ENCODE data around the gene SPIN3. TPM values are rescaled to one million over a fixed set of nuclear protein-coding genes. Genes with fewer than 3 reads are reported as not detected.
"Not testable (repeated sequence)": the region's sequence is repeated elsewhere in the genome, so short reads cannot be mapped to it uniquely, and the experiment has no call there.

Gene SPIN3
- total and polyA plus RNA-seq, 4 donors: 20.6 to 35.8 (median 31.4) TPM

GRCh38 chrX:56969559-56969958 is 25.8 kb downstream of the SPIN3 start:
- H3K27me3 ChIP-seq (ENCODE audit: control insufficient read depth, insufficient read depth, low read length): peaks cover 2% of the 10 kb centered on the region
- H3K4me1 ChIP-seq (ENCODE audit: control insufficient read depth, insufficient read depth, low read length): no peaks in the 10 kb centered on the region
- DNase-seq (ENCODE audit: low read depth in 4 of 6, low spot score in 6 of 6): no peak
- no peaks in the 10 kb centered on the region for H3K9me3 ChIP-seq (ENCODE audit: control insufficient read depth, insufficient read depth, low read length)
- no peak overlapping the region for H3K27ac ChIP-seq (ENCODE audit: low read depth, low read length)
- no peaks in the 10 kb centered on the region for H3K36me3 ChIP-seq (ENCODE audit: control insufficient read depth, insufficient read depth, low read length)
- H3K4me3 ChIP-seq (ENCODE audit: low read depth, low read length): no peak overlapping the region

GRCh38 chrX:56968980-56969379 is 26.4 kb downstream of the SPIN3 start:
- Histone ChIP-seq H3K36me3 (ENCODE audit: control insufficient read depth, insufficient read depth, low read length) (no peaks in the 10 kb centered on the region), H3K27ac (ENCODE audit: low read depth, low read length) (no peak overlapping the region), H3K4me3 (ENCODE audit: low read depth, low read length) (no peak overlapping the region), H3K4me1 (ENCODE audit: control insufficient read depth, insufficient read depth, low read length) (no peaks in the 10 kb centered on the region), H3K9me3 (ENCODE audit: control insufficient read depth, insufficient read depth, low read length) (no peaks in the 10 kb centered on the region), H3K27me3 (ENCODE audit: control insufficient read depth, insufficient read depth, low read length) (peaks cover under 1% of the 10 kb centered on the region)
- WGBS (ENCODE audit: insufficient coverage): no CpG with 5 or more reads among the region's 1 CpG
- no peak for DNase-seq (ENCODE audit: low read depth in 4 of 6, low spot score in 6 of 6)

- DNase-seq (ENCODE audit: low read depth in 4 of 6, low spot score in 6 of 6): no peak
- no peaks in the 10 kb centered on the region for H3K4me1 ChIP-seq (ENCODE audit: control insufficient read depth, insufficient read depth, low read length)
- no CpG with 5 or more reads among the region's 1 CpG for whole genome bisulfite sequencing (ENCODE audit: insufficient coverage)
- H3K4me3 ChIP-seq (ENCODE audit: low read depth, low read length): no peak overlapping the region
- no peaks in the 10 kb centered on the region for H3K36me3 ChIP-seq (ENCODE audit: control insufficient read depth, insufficient read depth, low read length)
- H3K9me3 ChIP-seq (ENCODE audit: control insufficient read depth, insufficient read depth, low read length): no peaks in the 10 kb centered on the region
- no peak overlapping the region for H3K27ac ChIP-seq (ENCODE audit: low read depth, low read length)
- H3K27me3 ChIP-seq (ENCODE audit: control insufficient read depth, insufficient read depth, low read length): no peaks in the 10 kb centered on the region
These were observed 32.0 kb downstream of the SPIN3 start for GRCh38 chrX:56963377-56963776.

- no peaks in the 10 kb centered on the region for H3K9me3 ChIP-seq (ENCODE audit: control insufficient read depth, insufficient read depth, low read length)
- no peak for DNase-seq (ENCODE audit: low read depth in 4 of 6, low spot score in 6 of 6)
- no peak overlapping the region for H3K4me3 ChIP-seq (ENCODE audit: low read depth, low read length)
- H3K27me3 ChIP-seq (ENCODE audit: control insufficient read depth, insufficient read depth, low read length): no peaks in the 10 kb centered on the region
- no peak overlapping the region for H3K27ac ChIP-seq (ENCODE audit: low read depth, low read length)
- WGBS (ENCODE audit: insufficient coverage): no CpG with 5 or more reads among the region's 3 CpGs
- H3K36me3 ChIP-seq (ENCODE audit: control insufficient read depth, insufficient read depth, low read length): no peaks in the 10 kb centered on the region
- no peaks in the 10 kb centered on the region for H3K4me1 ChIP-seq (ENCODE audit: control insufficient read depth, insufficient read depth, low read length)
These were observed 47.6 kb downstream of the SPIN3 start for GRCh38 chrX:56947699-56948098.

GRCh38 chrX:56946201-56946600 is 49.1 kb downstream of the SPIN3 start:
- H3K27me3 ChIP-seq (ENCODE audit: control insufficient read depth, insufficient read depth, low read length); H3K4me3 ChIP-seq (ENCODE audit: low read depth, low read length); H3K27ac ChIP-seq (ENCODE audit: low read depth, low read length); H3K9me3 ChIP-seq (ENCODE audit: control insufficient read depth, insufficient read depth, low read length); H3K36me3 ChIP-seq (ENCODE audit: control insufficient read depth, insufficient read depth, low read length); H3K4me1 ChIP-seq (ENCODE audit: control insufficient read depth, insufficient read depth, low read length); DNase-seq (ENCODE audit: low read depth in 4 of 6, low spot score in 6 of 6): not testable (repeated sequence)
- 43% methylated on average over 1 of the region's 2 CpGs for WGBS (ENCODE audit: insufficient coverage)

GRCh38 chrX:56945226-56945625 is 50.1 kb downstream of the SPIN3 start:
- not testable (repeated sequence) for H3K27me3 ChIP-seq (ENCODE audit: control insufficient read depth, insufficient read depth, low read length); DNase-seq (ENCODE audit: low read depth in 4 of 6, low spot score in 6 of 6); H3K4me3 ChIP-seq (ENCODE audit: low read depth, low read length); H3K4me1 ChIP-seq (ENCODE audit: control insufficient read depth, insufficient read depth, low read length); H3K36me3 ChIP-seq (ENCODE audit: control insufficient read depth, insufficient read depth, low read length); H3K27ac ChIP-seq (ENCODE audit: low read depth, low read length); H3K9me3 ChIP-seq (ENCODE audit: control insufficient read depth, insufficient read depth, low read length)
- no CpG with 5 or more reads among the region's 4 CpGs for WGBS (ENCODE audit: insufficient coverage)

- 62% methylated on average over 3 of the region's 3 CpGs for WGBS (ENCODE audit: insufficient coverage)
- H3K27me3 ChIP-seq (ENCODE audit: control insufficient read depth, insufficient read depth, low read length): no peaks in the 10 kb centered on the region
These were observed 52.1 kb downstream of the SPIN3 start for GRCh38 chrX:56943264-56943663.

More at GRCh38 chrX:56943264-56943663, 52.1 kb downstream of the SPIN3 start:
- no peaks in the 10 kb centered on the region for H3K36me3 ChIP-seq (ENCODE audit: control insufficient read depth, insufficient read depth, low read length)
- DNase-seq (ENCODE audit: low read depth in 4 of 6, low spot score in 6 of 6): no peak
- H3K4me3 ChIP-seq (ENCODE audit: low read depth, low read length): no peak overlapping the region
- H3K27ac ChIP-seq (ENCODE audit: low read depth, low read length): no peak overlapping the region
- H3K9me3 ChIP-seq (ENCODE audit: control insufficient read depth, insufficient read depth, low read length): no peaks in the 10 kb centered on the region
- H3K4me1 ChIP-seq (ENCODE audit: control insufficient read depth, insufficient read depth, low read length): no peaks in the 10 kb centered on the region

Other genes with a start within 250 kb of the SPIN3 start
- gene SPIN2B, start 126.0 kb upstream of the SPIN3 start, total RNA-seq: 10 to 100 TPM; 11.5 to 18.6 TPM
- 10 to 100 TPM; 24.6 to 27.8 TPM for gene SPIN2B, start 126.0 kb upstream of the SPIN3 start, polyA plus RNA-seq (ENCODE audit: insufficient read length in 2 of 2)
- gene SPIN2A, start 141.9 kb upstream of the SPIN3 start, total RNA-seq: 1 to 10 TPM in 1 of 2 donors, under 1 TPM in 1; 0.40 to 4.8 TPM
- gene SPIN2A, start 141.9 kb upstream of the SPIN3 start, polyA plus RNA-seq (ENCODE audit: insufficient read length in 2 of 2): 1 to 10 TPM; 1.6 to 2.7 TPM